Measurements from ENCODE around the gene MON2.

Gene MON2

DNA sequence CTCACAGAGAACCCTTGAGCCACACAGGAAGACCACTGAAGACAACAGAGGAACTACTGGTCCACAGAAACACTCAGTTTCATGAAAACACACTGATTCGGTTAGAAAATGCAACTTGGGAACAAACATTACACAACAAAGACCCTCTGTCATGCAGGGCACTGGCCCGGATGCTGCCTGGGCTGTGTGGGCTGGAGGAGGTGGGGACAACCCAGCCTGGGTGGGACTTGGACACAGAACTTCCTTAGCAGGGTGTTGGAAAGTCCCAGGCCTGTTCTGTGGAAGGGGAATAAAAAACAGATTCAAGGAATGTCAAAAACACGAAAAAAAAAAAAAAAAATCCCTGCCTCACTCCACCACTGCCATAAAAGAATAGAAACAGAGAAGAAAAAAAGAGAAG lies 181.0 kb downstream of the MON2 start:
- no peak for DNase-seq (ENCODE audit: low read depth)

DNA sequence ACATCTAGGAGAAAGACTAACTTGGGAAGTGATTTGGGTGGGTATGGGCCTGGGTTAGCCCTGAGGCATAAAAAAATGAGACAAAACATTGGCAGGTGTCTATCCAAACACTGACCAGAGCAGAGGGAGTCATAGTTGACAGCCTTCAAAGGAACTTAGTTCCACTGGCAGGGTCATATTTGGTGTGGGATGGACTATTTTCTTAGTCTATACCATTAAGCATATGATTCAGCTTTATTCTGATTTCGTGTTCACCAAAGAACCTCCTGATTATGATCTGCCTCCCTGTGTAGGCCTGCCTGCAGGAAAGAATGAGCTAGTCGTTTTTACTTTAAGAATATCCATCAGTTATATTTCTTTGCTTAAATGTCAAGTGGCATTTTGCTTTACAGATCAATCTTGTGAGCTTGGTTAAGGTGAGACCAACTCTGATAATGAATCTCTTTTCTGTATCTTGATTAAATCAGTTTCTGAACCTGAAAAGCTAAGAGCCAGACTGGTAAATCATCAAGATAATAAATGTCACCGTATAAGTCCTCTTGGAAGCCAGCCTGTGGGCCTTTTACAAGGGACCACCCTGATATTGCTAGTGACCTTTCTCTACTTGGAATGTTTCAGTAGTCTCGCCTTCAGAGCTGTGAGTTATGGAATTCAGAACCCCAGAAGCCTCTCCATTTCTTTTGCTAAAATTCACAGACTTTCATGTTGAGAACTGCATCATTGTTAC lies 182.9 kb downstream of the MON2 start:
- no peak overlapping the region for H3K4me3 ChIP-seq (ENCODE audit: low read depth, low read length)
- DNase-seq (ENCODE audit: low read depth): no peak
- TF ChIP-seq, protein P1, sequence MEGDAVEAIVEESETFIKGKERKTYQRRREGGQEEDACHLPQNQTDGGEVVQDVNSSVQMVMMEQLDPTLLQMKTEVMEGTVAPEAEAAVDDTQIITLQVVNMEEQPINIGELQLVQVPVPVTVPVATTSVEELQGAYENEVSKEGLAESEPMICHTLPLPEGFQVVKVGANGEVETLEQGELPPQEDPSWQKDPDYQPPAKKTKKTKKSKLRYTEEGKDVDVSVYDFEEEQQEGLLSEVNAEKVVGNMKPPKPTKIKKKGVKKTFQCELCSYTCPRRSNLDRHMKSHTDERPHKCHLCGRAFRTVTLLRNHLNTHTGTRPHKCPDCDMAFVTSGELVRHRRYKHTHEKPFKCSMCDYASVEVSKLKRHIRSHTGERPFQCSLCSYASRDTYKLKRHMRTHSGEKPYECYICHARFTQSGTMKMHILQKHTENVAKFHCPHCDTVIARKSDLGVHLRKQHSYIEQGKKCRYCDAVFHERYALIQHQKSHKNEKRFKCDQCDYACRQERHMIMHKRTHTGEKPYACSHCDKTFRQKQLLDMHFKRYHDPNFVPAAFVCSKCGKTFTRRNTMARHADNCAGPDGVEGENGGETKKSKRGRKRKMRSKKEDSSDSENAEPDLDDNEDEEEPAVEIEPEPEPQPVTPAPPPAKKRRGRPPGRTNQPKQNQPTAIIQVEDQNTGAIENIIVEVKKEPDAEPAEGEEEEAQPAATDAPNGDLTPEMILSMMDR (IDR thresholded peaks at IDR 0.05; ENCODE audit: control insufficient read depth, extremely low read depth, insufficient read depth): no peak

More for the DNA sequence above, 181.0 kb downstream of the MON2 start:
- no peak overlapping the region for H3K4me3 ChIP-seq (ENCODE audit: low read depth, low read length)
- TF ChIP-seq, protein P1 (IDR thresholded peaks at IDR 0.05; ENCODE audit: control insufficient read depth, extremely low read depth, insufficient read depth): no peak
